Liver (tissue), 9 donors: ENCODE data around the gene PHLDB2. TPM values are rescaled to one million over a fixed set of nuclear protein-coding genes. Genes with fewer than 3 reads are reported as not detected.

Experiments
- DNase-seq: peaks from one replicate; pipeline ENCODE4 v3.0.0-alpha.2; 2017; ENCODE audit warnings: low spot score
- H3K27ac ChIP-seq, 2 donors: one replicate each; pipeline ENCODE4 v1.7.0; 2013; ENCODE audit warnings: inconsistent platforms in 2 of 2, low read length in 2 of 2, control low read depth in 1 of 2, low read depth in 1 of 2, mild to moderate bottlenecking in 1 of 2
- H3K27me3 ChIP-seq, 4 donors: one replicate each; pipeline versions ENCODE4 v1.6.1 to v1.7.0; 2013; ENCODE audit warnings: low read length in 3 of 4, inconsistent platforms in 1 of 4, mild to moderate bottlenecking in 1 of 4, moderate library complexity in 1 of 4; ENCODE audit not compliant: control insufficient read depth in 4 of 4, insufficient read depth in 4 of 4
- H3K36me3 ChIP-seq, 4 donors: one replicate each; pipeline versions ENCODE4 v1.6.1 to v1.7.0; 2013; ENCODE audit warnings: low read length in 3 of 4, mild to moderate bottlenecking in 3 of 4, low read depth in 1 of 4, moderate library complexity in 1 of 4; ENCODE audit not compliant: control insufficient read depth in 4 of 4, insufficient read depth in 3 of 4
- H3K4me1 ChIP-seq, 4 donors: one replicate each; pipeline versions ENCODE4 v1.6.1 to v1.7.0; 2013; ENCODE audit warnings: low read length in 3 of 4, mild to moderate bottlenecking in 3 of 4, moderate library complexity in 1 of 4; ENCODE audit not compliant: control insufficient read depth in 4 of 4, insufficient read depth in 4 of 4
- H3K4me3 ChIP-seq, 3 donors: one replicate each; pipeline versions ENCODE4 v1.6.1 to v1.7.0; 2013; ENCODE audit warnings: low read length in 3 of 3, control low read depth in 1 of 3, low read depth in 1 of 3, mild to moderate bottlenecking in 1 of 3
- H3K9ac ChIP-seq, 2 donors: one replicate each; pipeline ENCODE4 v1.7.0; 2013; ENCODE audit warnings: low read length in 2 of 2, mild to moderate bottlenecking in 2 of 2, moderate library complexity in 2 of 2, control low read depth in 1 of 2, low read depth in 1 of 2
- H3K9me3 ChIP-seq, 4 donors: one replicate each; pipeline versions ENCODE4 v1.6.1 to v1.7.0; 2013; ENCODE audit warnings: low read length in 3 of 4; ENCODE audit not compliant: control insufficient read depth in 4 of 4
- EGR1 ChIP-seq, 2 donors: IDR thresholded peaks; 2 replicates each; pipeline ENCODE4 v1.6.1; 2016 to 2018; ENCODE audit warnings: antibody characterized with exemption in 2 of 2, low read depth in 2 of 2
- FOXA2 ChIP-seq: IDR thresholded peaks from 2 replicates; pipeline ENCODE4 v1.6.1; 2016; ENCODE audit warnings: antibody characterized with exemption
- GABPA ChIP-seq, 2 donors: IDR thresholded peaks in 1 of 2; conservative IDR thresholded peaks in 1 of 2; 2 replicates each; pipeline ENCODE4 v1.6.1; 2016; ENCODE audit warnings: antibody characterized with exemption in 2 of 2, mild to moderate bottlenecking in 1 of 2, moderate library complexity in 1 of 2
- HNF4A ChIP-seq, 2 donors: conservative IDR thresholded peaks; 2 replicates each; pipeline ENCODE4 v1.6.1; 2016; ENCODE audit warnings: antibody characterized with exemption in 2 of 2, mild to moderate bottlenecking in 2 of 2
- HNF4G ChIP-seq: IDR thresholded peaks from 2 replicates; pipeline ENCODE4 v1.6.1; 2016; ENCODE audit warnings: antibody characterized with exemption
- JUND ChIP-seq, 2 donors: IDR thresholded peaks; 2 replicates each; pipeline ENCODE4 v1.6.1; 2016; ENCODE audit warnings: antibody characterized with exemption in 2 of 2
- MAX ChIP-seq: IDR thresholded peaks from 2 replicates; pipeline ENCODE4 v1.6.1; 2016; ENCODE audit warnings: antibody characterized with exemption
- NR2F2 ChIP-seq: IDR thresholded peaks from 2 replicates; pipeline ENCODE4 v1.6.1; 2016; ENCODE audit warnings: antibody characterized with exemption
- RAD21 ChIP-seq, 2 donors: IDR thresholded peaks; 2 replicates each; pipeline ENCODE4 v1.6.1; 2016; ENCODE audit warnings: antibody characterized with exemption in 2 of 2, mild to moderate bottlenecking in 2 of 2
- SP1 ChIP-seq: IDR thresholded peaks from 2 replicates; pipeline ENCODE4 v1.6.1; 2018; ENCODE audit warnings: antibody characterized with exemption, mild to moderate bottlenecking
- TAF1 ChIP-seq: conservative IDR thresholded peaks from 2 replicates; pipeline ENCODE4 v1.6.1; 2016; ENCODE audit warnings: antibody characterized with exemption, mild to moderate bottlenecking
- ZBTB33 ChIP-seq: IDR thresholded peaks from 2 replicates; pipeline ENCODE4 v1.6.1; 2016; ENCODE audit warnings: antibody characterized with exemption
- WGBS: extraction: QIAGEN DNeasy Blood & Tissue Kit; methylation state at CpG from one replicate; pipeline ENCODE4 v1.1.7; 2013; 5-methylcytosine and 5-hydroxymethylcytosine counted together
- polyA plus RNA-seq, 2 donors: library from polyadenylated mRNA; stranded (reverse) in 1 of 2; unstranded in 1 of 2; fragments of 200-250 nt in 1 of 2; fragments of >200 nt in 1 of 2; fragmentation: Nextera tagmentation in 1 of 2; extraction: Ambion mirVana in 1 of 2; gene quantifications; one replicate each; pipeline versions ENCODE4 v1.2.1 to v1.2.3, GENCODE V29; 2013 to 2015
- total RNA-seq, 2 donors: library from RNA; depleted of rRNA; stranded (reverse); fragments of >200 nt; gene quantifications; one replicate each; pipeline ENCODE4 v1.2.3, GENCODE V29; 2014
- donor health status: healthy.
- donor health status: healthy.
- donor health status: healthy.
- donor health status: healthy.
- donor health status: healthy.

The PHLDB2 gene
- total and polyA plus RNA-seq, 4 donors: 9.7 to 42.9 (median 22.2) TPM

GRCh38 chr3:111963424-111963823 lies 104.4 kb downstream of the PHLDB2 start:
- 90% methylated on average over 1 of the region's 1 CpG for WGBS
- peaks cover 0 to 23% (median 16%) of the 10 kb centered on the region in 4 donors for H3K36me3 ChIP-seq
- peaks cover 0 to 16% (median 9%) of the 10 kb centered on the region in 4 donors for H3K4me1 ChIP-seq
- H3K9ac ChIP-seq: no peak overlapping the region
- H3K27me3 ChIP-seq: no peaks in the 10 kb centered on the region
- H3K27ac ChIP-seq: no peak overlapping the region
- H3K9me3 ChIP-seq: no peaks in the 10 kb centered on the region
- H3K4me3 ChIP-seq: no peak overlapping the region
- no peak for DNase-seq
- TF ChIP-seq ZBTB33 (no peak), MAX (no peak), SP1 (no peak), FOXA2 (no peak), EGR1 (IDR thresholded peaks at IDR 0.05; ENCODE audit: low read depth in 2 of 2) (no peak), RAD21 (IDR thresholded peaks at IDR 0.05) (no peak)

GRCh38 chr3:111965484-111965883 lies 106.4 kb downstream of the PHLDB2 start:
- H3K36me3 ChIP-seq: peaks cover 3 to 29% (median 13%) of the 10 kb centered on the region in 4 donors
- no peak overlapping the region for H3K4me3 ChIP-seq
- no peaks in the 10 kb centered on the region for H3K9me3 ChIP-seq
- DNase-seq: no peak
- TF ChIP-seq TAF1 (no peak), GABPA (IDR thresholded peaks at IDR 0.05 in 1 of 2, conservative IDR thresholded peaks at IDR 0.05 in 1 of 2) (no peak), HNF4G (no peak), RAD21 (IDR thresholded peaks at IDR 0.05) (no peak), EGR1 (IDR thresholded peaks at IDR 0.05; ENCODE audit: low read depth in 2 of 2) (no peak)
- no peak overlapping the region for H3K9ac ChIP-seq
- H3K27me3 ChIP-seq: no peaks in the 10 kb centered on the region
- peaks cover 0 to 20% (median 11%) of the 10 kb centered on the region in 4 donors for H3K4me1 ChIP-seq
- 90% methylated on average over 2 of the region's 2 CpGs for WGBS
- no peak overlapping the region for H3K27ac ChIP-seq

GRCh38 chr3:111967068-111967467 lies 108.0 kb downstream of the PHLDB2 start:
- 18% methylated on average over 3 of the region's 3 CpGs for WGBS
- no peak for DNase-seq

More at GRCh38 chr3:111967068-111967467, 108.0 kb downstream of the PHLDB2 start:
- no peaks in the 10 kb centered on the region for H3K27me3 ChIP-seq
- H3K4me3 ChIP-seq: no peak overlapping the region
- no peaks in the 10 kb centered on the region for H3K9me3 ChIP-seq
- H3K4me1 ChIP-seq: peaks cover 0 to 20% (median 11%) of the 10 kb centered on the region in 4 donors
- no peak overlapping the region for H3K9ac ChIP-seq
- TF ChIP-seq MAX: peak; percentile 51
- TF ChIP-seq EGR1 (IDR thresholded peaks at IDR 0.05; ENCODE audit: low read depth in 2 of 2): peak in 1 of 2 donors; percentile 23
- peak; percentile 84 for TF ChIP-seq NR2F2
- no peak for TF ChIP-seq JUND (IDR thresholded peaks at IDR 0.05)
- TF ChIP-seq HNF4A (conservative IDR thresholded peaks at IDR 0.05): no peak
- H3K36me3 ChIP-seq: peaks cover 3 to 38% (median 13%) of the 10 kb centered on the region in 4 donors
- H3K27ac ChIP-seq: peak overlapping the region; percentile 8 to 52
